Neural progenitor cell (in vitro differentiated cells): ENCODE data around the gene PLOD1. TPM values are rescaled to one million over a fixed set of nuclear protein-coding genes. Genes with fewer than 3 reads are reported as not detected.

Experiments used
- DNase-seq: peaks from one replicate; pipeline ENCODE4 v3.0.0-alpha.2; 2016; ENCODE audit warnings: low spot score
- H2AFZ ChIP-seq: fragments of 200-600 bp; sonication (generic); replicated peaks from 2 replicates; pipeline ENCODE4 v1.6.1; 2016; ENCODE audit warnings: antibody characterized with exemption
- H3F3A ChIP-seq: fragments of 200-600 bp; sonication (generic); 2 replicates; pipeline ENCODE4 v1.6.1; 2016; ENCODE audit warnings: antibody characterized with exemption, low read depth
- H3K27ac ChIP-seq: fragments of 200-600 bp; sonication (generic); 2 replicates; pipeline ENCODE4 v1.5.1; 2016; ENCODE audit warnings: mild to moderate bottlenecking
- H3K27me3 ChIP-seq: fragments of 200-600 bp; sonication (generic); 2 replicates; pipeline ENCODE4 v1.6.1; 2016; ENCODE audit warnings: mild to moderate bottlenecking, moderate library complexity
- H3K36me3 ChIP-seq: fragments of 200-600 bp; sonication (generic); 2 replicates; pipeline ENCODE4 v1.5.1; 2016
- H3K4me1 ChIP-seq: fragments of 200-600 bp; sonication (generic); 2 replicates; pipeline ENCODE4 v1.6.1; 2016; ENCODE audit warnings: mixed run types
- H3K4me2 ChIP-seq: fragments of 200-600 bp; sonication (generic); 2 replicates; pipeline ENCODE4 v1.6.1; 2016
- H3K4me3 ChIP-seq: fragments of 200-600 bp; sonication (generic); 2 replicates; pipeline ENCODE4 v1.5.1; 2016
- H3K79me2 ChIP-seq: fragments of 200-600 bp; sonication (generic); 2 replicates; pipeline ENCODE4 v1.6.1; 2016; ENCODE audit warnings: low read depth
- H3K9ac ChIP-seq: fragments of 200-600 bp; sonication (generic); 2 replicates; pipeline ENCODE4 v1.6.1; 2016
- H3K9me3 ChIP-seq: fragments of 200-600 bp; sonication (generic); 2 replicates; pipeline ENCODE4 v1.5.1; 2016; ENCODE audit warnings: low read depth
- H4K20me1 ChIP-seq: fragments of 200-600 bp; sonication (generic); 2 replicates; pipeline ENCODE4 v1.6.1; 2016; ENCODE audit warnings: low read depth
- H3K27ac Mint-ChIP-seq: 3 replicates; pipeline ENCODE4 v1.8.0; 2021; ENCODE audit warnings: mixed read lengths
- H3K27me3 Mint-ChIP-seq: 2 replicates; pipeline ENCODE4 v1.8.0; 2022; ENCODE audit warnings: low read depth, mild to moderate bottlenecking, inconsistent platforms, moderate library complexity, mixed read lengths; ENCODE audit not compliant: insufficient read depth
- H3K36me3 Mint-ChIP-seq: 3 replicates; pipeline ENCODE4 v1.8.0; 2021; ENCODE audit warnings: mixed read lengths
- H3K4me1 Mint-ChIP-seq: 3 replicates; pipeline ENCODE4 v1.8.0; 2021; ENCODE audit warnings: mixed read lengths
- H3K4me3 Mint-ChIP-seq: 3 replicates; pipeline ENCODE4 v1.8.0; 2021; ENCODE audit warnings: mild to moderate bottlenecking, moderate library complexity, mixed read lengths
- H3K9me3 Mint-ChIP-seq: 3 replicates; pipeline ENCODE4 v1.8.0; 2020; ENCODE audit warnings: mixed read lengths
- CTCF ChIP-seq: fragments of 200-600 bp; sonication (generic); IDR thresholded peaks from 2 replicates; pipeline ENCODE4 v1.5.1; 2017; ENCODE audit warnings: antibody characterized with exemption, mild to moderate bottlenecking
- EZH2 ChIP-seq: fragments of 200-600 bp; sonication (generic); IDR thresholded peaks from 2 replicates; pipeline ENCODE4 v1.6.1; 2017; ENCODE audit warnings: antibody characterized with exemption, mild to moderate bottlenecking, moderate library complexity
- EZH2phosphoT487 ChIP-seq: fragments of 200-600 bp; sonication (generic); IDR thresholded peaks from 2 replicates; pipeline ENCODE4 v1.6.1; 2017; ENCODE audit warnings: antibody characterized with exemption
- total RNA-seq: library from RNA; depleted of rRNA; stranded (reverse); fragments of >200 nt; gene quantifications from 2 replicates; pipeline ENCODE4 v1.2.3, GENCODE V29; 2015; ENCODE audit warnings: low replicate concordance

PLOD1 gene
- 27.2 and 73.5 TPM in 2 replicates for total RNA-seq

DNA sequence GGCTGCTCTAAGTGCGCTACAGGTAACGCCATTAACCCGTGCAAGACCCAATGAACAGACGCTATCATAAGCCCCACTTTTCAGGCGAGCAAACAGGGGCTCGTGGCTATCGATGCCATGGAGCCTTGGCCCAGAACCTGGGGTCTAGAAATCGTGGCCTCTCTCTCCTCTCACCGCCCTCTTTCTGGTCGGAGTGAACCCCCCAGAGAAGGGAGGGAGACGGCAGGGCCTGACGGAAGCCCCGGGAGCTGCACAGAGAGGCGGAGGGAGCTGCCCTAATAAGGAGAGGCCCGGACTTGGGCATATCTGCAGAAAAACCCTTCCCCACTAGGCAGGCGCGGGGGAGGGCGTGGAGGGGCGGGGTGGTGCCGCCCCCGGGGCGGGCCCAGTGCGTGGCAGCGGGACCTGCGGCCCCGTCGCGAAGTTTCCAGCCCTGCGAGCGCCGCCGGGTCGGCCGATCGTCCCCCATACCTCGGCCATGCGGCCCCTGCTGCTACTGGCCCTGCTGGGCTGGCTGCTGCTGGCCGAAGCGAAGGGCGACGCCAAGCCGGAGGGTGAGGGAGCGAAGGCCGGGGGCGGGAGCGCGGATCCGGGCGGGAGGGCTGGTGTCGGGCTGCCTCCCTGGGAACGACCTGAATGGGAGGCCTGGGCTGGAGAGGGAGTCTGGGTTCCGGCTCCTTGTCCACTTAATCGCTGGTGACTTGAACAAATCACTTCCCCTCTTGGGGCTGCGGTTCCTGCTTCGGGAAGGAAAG lies at the start of gene PLOD1:
PLOD1 (plus strand) TSS at position 416 of the 755 bp plus-strand sequence; CDS start at position 479, 63 bp downstream.
- peaks cover 5% of the 10 kb centered on the region for H3K27me3 Mint-ChIP-seq
- Histone ChIP-seq H3K27ac (no peak within 1 kb of the TSS), H3K4me1 (peaks cover 11% of the 10 kb centered on the region), H3K9ac (peak within 1 kb of the TSS; percentile 14), H2AFZ (peak within 1 kb of the TSS; percentile 77), H3K27me3 (no peaks in the 10 kb centered on the region), H4K20me1 (no peaks in the 10 kb centered on the region), H3K36me3 (no peaks in the 10 kb centered on the region), H3K4me2 (peak within 1 kb of the TSS; percentile 73), H3K4me3 (peak within 1 kb of the TSS; percentile 49), H3K79me2 (no peaks in the 10 kb centered on the region), H3F3A (peaks cover 23% of the 10 kb centered on the region), H3K9me3 (no peaks in the 10 kb centered on the region)
- TF ChIP-seq EZH2phosphoT487 (no peak), EZH2 (no peak), CTCF (no peak)
- no peaks in the 10 kb centered on the region for H3K9me3 Mint-ChIP-seq
- peak within 1 kb of the TSS; percentile 84 for H3K4me3 Mint-ChIP-seq
- peaks cover 36% of the 10 kb centered on the region for H3K4me1 Mint-ChIP-seq
- H3K27ac Mint-ChIP-seq = peak within 1 kb of the TSS; percentile 97
- peak; percentile 79 for DNase-seq
- H3K36me3 Mint-ChIP-seq = no peaks in the 10 kb centered on the region

GRCh38 chr1:11885916-11886315 lies 48.6 kb upstream of the PLOD1 start:
- Mint-ChIP-seq H3K27me3 (peaks cover 6% of the 10 kb centered on the region), H3K4me3 (no peak overlapping the region), H3K27ac (no peak overlapping the region), H3K4me1 (peaks cover 8% of the 10 kb centered on the region), H3K9me3 (no peaks in the 10 kb centered on the region), H3K36me3 (no peaks in the 10 kb centered on the region)
- no peak overlapping the region for H3K27ac ChIP-seq
- no peaks in the 10 kb centered on the region for H3K36me3 ChIP-seq
- no peaks in the 10 kb centered on the region for H3F3A ChIP-seq
- H2AFZ ChIP-seq = no peak overlapping the region
- no peaks in the 10 kb centered on the region for H4K20me1 ChIP-seq
- H3K79me2 ChIP-seq = no peaks in the 10 kb centered on the region
- no peak for TF ChIP-seq EZH2phosphoT487
- TF ChIP-seq EZH2 = no peak
- TF ChIP-seq CTCF = no peak
- H3K27me3 ChIP-seq = no peaks in the 10 kb centered on the region
- no peak overlapping the region for H3K4me3 ChIP-seq
- H3K9me3 ChIP-seq = no peaks in the 10 kb centered on the region
- no peaks in the 10 kb centered on the region for H3K4me1 ChIP-seq
- no peak overlapping the region for H3K9ac ChIP-seq
- no peak overlapping the region for H3K4me2 ChIP-seq
- no peak for DNase-seq

- H3K4me1 ChIP-seq = no peaks in the 10 kb centered on the region
- no peak overlapping the region for H3K27ac Mint-ChIP-seq
- no peaks in the 10 kb centered on the region for H3K9me3 ChIP-seq
- no peak for DNase-seq
- H3K27me3 ChIP-seq = no peaks in the 10 kb centered on the region
- TF ChIP-seq CTCF (no peak), EZH2 (no peak), EZH2phosphoT487 (no peak)
- no peak overlapping the region for H3K4me3 ChIP-seq
- no peaks in the 10 kb centered on the region for H3K27me3 Mint-ChIP-seq
- no peaks in the 10 kb centered on the region for H3K9me3 Mint-ChIP-seq
- H3F3A ChIP-seq = no peaks in the 10 kb centered on the region
- no peaks in the 10 kb centered on the region for H3K36me3 Mint-ChIP-seq
- H4K20me1 ChIP-seq = no peaks in the 10 kb centered on the region
- H3K36me3 ChIP-seq = no peaks in the 10 kb centered on the region
- no peak overlapping the region for H2AFZ ChIP-seq
- no peaks in the 10 kb centered on the region for H3K79me2 ChIP-seq
- no peak overlapping the region for H3K9ac ChIP-seq
- H3K4me2 ChIP-seq = no peak overlapping the region
- H3K4me1 Mint-ChIP-seq = peaks cover 5% of the 10 kb centered on the region
- no peak overlapping the region for H3K27ac ChIP-seq
- H3K4me3 Mint-ChIP-seq = no peak overlapping the region
Measured at GRCh38 chr1:11886986-11887665, 47.4 kb upstream of the PLOD1 start.
